SK-N-SH (cell line): ENCODE data around the gene WDR91. TPM values are rescaled to one million over a fixed set of nuclear protein-coding genes. Genes with fewer than 3 reads are reported as not detected.

Experiments
- CTCF ChIA-PET: fragments of 300-600, 350-600 bp; formaldehyde crosslinking; extraction: SDS; loops from one replicate; lab custom pipeline; 2021; lab: Yijun Ruan, JAX
- POLR2A ChIA-PET: fragments of 350-600 bp; sonication (Branson Sonifier 250); formaldehyde crosslinking; extraction: SDS; loops from one replicate; lab custom pipeline; 2020; ENCODE audit warnings: antibody characterized with exemption, inconsistent platforms; lab: Yijun Ruan, JAX
- DNase-seq: peaks from one replicate; pipeline ENCODE4 v3.0.0; 2012
- H2AFZ ChIP-seq: fragments of 200-600 bp; sonication (generic); 2 replicates; pipeline ENCODE4 v1.8.1; 2016; ENCODE audit warnings: antibody characterized with exemption, mild to moderate bottlenecking, low read depth
- H3F3A ChIP-seq: fragments of 200-600 bp; sonication (generic); replicated peaks from 2 replicates; pipeline ENCODE3; 2016; ENCODE audit warnings: antibody characterized with exemption, mild to moderate bottlenecking; ENCODE audit not compliant: insufficient read depth
- H3K27ac ChIP-seq, 2 experiments: fragments of 200-500 bp in 1 of 2; fragments of 200-600 bp in 1 of 2; sonication (Bioruptor generic) in 1 of 2; sonication (generic), shearing (Covaris generic) in 1 of 2; 2 replicates each; pipeline versions ENCODE4 v1.5.1 to v1.6.1; 2014 to 2016; ENCODE audit warnings: low read depth in 2 of 2, inconsistent platforms in 1 of 2, low read length in 1 of 2, mild to moderate bottlenecking in 1 of 2, mixed read lengths in 1 of 2
- H3K27me3 ChIP-seq: fragments of 200-600 bp; sonication (generic), shearing (Covaris generic); 2 replicates; pipeline ENCODE4 v1.6.1; 2016; ENCODE audit warnings: mixed run types; ENCODE audit not compliant: insufficient read depth
- H3K36me3 ChIP-seq, 2 experiments: fragments of 200-500 bp in 1 of 2; fragments of 200-600 bp in 1 of 2; sonication (Bioruptor generic) in 1 of 2; sonication (generic) in 1 of 2; replicated peaks in 1 of 2; 2 replicates each; pipeline versions ENCODE3 to v1.5.1; 2014 to 2016; ENCODE audit warnings: low read length in 1 of 2, mild to moderate bottlenecking in 1 of 2; ENCODE audit not compliant: insufficient read depth in 2 of 2, control insufficient read depth in 1 of 2
- H3K4me1 ChIP-seq, 2 experiments: fragments of 200-500 bp in 1 of 2; fragments of 200-600 bp in 1 of 2; sonication (Bioruptor generic) in 1 of 2; sonication (generic), shearing (Covaris generic) in 1 of 2; 2 replicates each; pipeline versions ENCODE4 v1.5.1 to v1.6.1; 2014 to 2016; ENCODE audit warnings: low read depth in 1 of 2, low read length in 1 of 2, mixed run types in 1 of 2; ENCODE audit not compliant: insufficient read depth in 2 of 2, control insufficient read depth in 1 of 2
- H3K4me2 ChIP-seq: fragments of 200-600 bp; sonication (generic), shearing (Covaris generic); 2 replicates; pipeline ENCODE4 v1.6.1; 2017; ENCODE audit warnings: mixed run types
- H3K4me3 ChIP-seq, 2 experiments: fragments of 200-500 bp in 1 of 2; fragments of 200-600 bp in 1 of 2; sonication (Bioruptor generic) in 1 of 2; sonication (generic), shearing (Covaris generic) in 1 of 2; 2 replicates each; pipeline versions ENCODE4 v1.5.1 to v1.8.1; 2014 to 2016; ENCODE audit warnings: low read depth in 2 of 2, inconsistent platforms in 1 of 2, low read length in 1 of 2, mild to moderate bottlenecking in 1 of 2, mixed read lengths in 1 of 2, moderate library complexity in 1 of 2
- H3K79me2 ChIP-seq: fragments of 200-600 bp; sonication (generic); 2 replicates; pipeline ENCODE4 v1.8.1; 2017; ENCODE audit warnings: mild to moderate bottlenecking; ENCODE audit not compliant: insufficient read depth
- H3K9ac ChIP-seq: fragments of 200-600 bp; sonication (generic); 2 replicates; pipeline ENCODE4 v1.6.1; 2017; ENCODE audit warnings: mixed run types
- H3K9me2 ChIP-seq: fragments of 200-600 bp; sonication (generic); 2 replicates; pipeline ENCODE4 v1.6.1; 2017; ENCODE audit warnings: mixed run types
- H3K9me3 ChIP-seq: fragments of 200-600 bp; sonication (generic); 2 replicates; pipeline ENCODE4 v1.6.1; 2017; ENCODE audit warnings: mixed run types, mild to moderate bottlenecking, moderate library complexity
- H4K20me1 ChIP-seq: fragments of 200-600 bp; sonication (generic); 2 replicates; pipeline ENCODE4 v1.6.1; 2017; ENCODE audit warnings: mild to moderate bottlenecking, mixed run types; ENCODE audit not compliant: insufficient read depth
- CTCF ChIP-seq: fragments of 200-600 bp; sonication (generic); IDR thresholded peaks from 2 replicates; pipeline ENCODE4 v1.6.1; 2017; ENCODE audit warnings: antibody characterized with exemption, mild to moderate bottlenecking, moderate library complexity
- EP300 ChIP-seq, 2 experiments: IDR thresholded peaks; 2 replicates each; pipeline versions ENCODE4 v1.4.0 to v1.6.1; 2012; ENCODE audit warnings: borderline replicate concordance in 1 of 2, low read depth in 1 of 2, low read length in 1 of 2
- EZH2phosphoT487 ChIP-seq: fragments of 200-600 bp; sonication (generic); IDR thresholded peaks from 2 replicates; pipeline ENCODE4 v1.6.1; 2017; ENCODE audit warnings: low read depth, mixed run types, mild to moderate bottlenecking, antibody characterized with exemption, moderate library complexity, borderline replicate concordance
- FOSL2 ChIP-seq: IDR thresholded peaks from 2 replicates; pipeline ENCODE4 v1.4.0; 2012; ENCODE audit warnings: low read depth, mild to moderate bottlenecking, moderate library complexity, borderline replicate concordance
- FOXJ3 ChIP-seq: sonication (generic); formaldehyde crosslinking; IDR thresholded peaks from 2 replicates; pipeline ENCODE4 v1.5.1; 2020; ENCODE audit warnings: mild to moderate bottlenecking, missing genetic modification reagents
- FOXM1 ChIP-seq: IDR thresholded peaks from 2 replicates; pipeline ENCODE4 v1.4.0; 2012; ENCODE audit warnings: low read depth, mild to moderate bottlenecking
- GABPA ChIP-seq: IDR thresholded peaks from 2 replicates; pipeline ENCODE4 v1.4.0; 2012; ENCODE audit warnings: low read depth, mild to moderate bottlenecking
- MEF2A ChIP-seq: IDR thresholded peaks from 2 replicates; pipeline ENCODE4 v1.4.0; 2012; ENCODE audit warnings: low read depth, borderline replicate concordance
- NFIC ChIP-seq: IDR thresholded peaks from 2 replicates; pipeline ENCODE4 v1.4.0; 2012; ENCODE audit warnings: borderline replicate concordance
- POLR2AphosphoS5 ChIP-seq: IDR thresholded peaks from 2 replicates; pipeline ENCODE4 v1.6.1; 2012; ENCODE audit warnings: low read depth, low read length
- REST ChIP-seq: IDR thresholded peaks from 2 replicates; pipeline ENCODE4 v1.6.1; 2012; ENCODE audit warnings: mild to moderate bottlenecking, low read depth, low read length, moderate library complexity
- TAF1 ChIP-seq: IDR thresholded peaks from 2 replicates; pipeline ENCODE4 v1.6.1; 2012; ENCODE audit warnings: low read depth, mild to moderate bottlenecking, low read length, moderate library complexity, borderline replicate concordance
- TEAD4 ChIP-seq: IDR thresholded peaks from 2 replicates; pipeline ENCODE4 v1.4.0; 2012; ENCODE audit warnings: mild to moderate bottlenecking, borderline replicate concordance; ENCODE audit not compliant: insufficient read depth
- USF2 ChIP-seq: fragments of 150-350 bp; IDR thresholded peaks from 2 replicates; pipeline ENCODE4 v1.6.1; 2017; ENCODE audit warnings: antibody characterized with exemption, low read length, low read depth, borderline replicate concordance
- ZBTB33 ChIP-seq: IDR thresholded peaks from 2 replicates; pipeline ENCODE4 v1.4.0; 2012; ENCODE audit warnings: low read depth, borderline replicate concordance
- WGBS: methylation state at CpG from one replicate; pipeline ENCODE4 v1.1.6; 2017; ENCODE audit warnings: low lambda C conversion rate; 5-methylcytosine and 5-hydroxymethylcytosine counted together
- polyA plus RNA-seq, 3 experiments: library from polyadenylated mRNA; depleted of rRNA; stranded (reverse); fragments of >200 nt; gene quantifications; 2 replicates each; pipeline ENCODE4 v1.2.3, GENCODE V29; 2012

Gene WDR91
- polyA plus RNA-seq, 1 of the 3 experiments (the other 2 are of a cell fraction), result 8.4 TPM

- no peak for DNase-seq
- WGBS, result 52% methylated on average over 9 of the region's 9 CpGs
- H3K79me2 ChIP-seq, result no peaks in the 10 kb centered on the region
Observed at GRCh38 chr7:135240441-135240840, 29.1 kb upstream of the WDR91 start.

More at GRCh38 chr7:135240441-135240840, 29.1 kb upstream of the WDR91 start:
- no peaks in the 10 kb centered on the region for H3K36me3 ChIP-seq
- no peaks in the 10 kb centered on the region for H3K4me1 ChIP-seq
- H3K9me2 ChIP-seq, result no peaks in the 10 kb centered on the region
- POLR2A ChIA-PET, result no interaction called here
- H3K4me2 ChIP-seq, result no peak overlapping the region
- H4K20me1 ChIP-seq, result no peaks in the 10 kb centered on the region
- no peak for TF ChIP-seq FOXJ3 (CRISPR knock-in tag)
- no peak for TF ChIP-seq ZBTB33
- TF ChIP-seq EP300 (IDR thresholded peaks at IDR 0.05; ENCODE audit: borderline replicate concordance in 1 of 2, low read depth in 1 of 2, low read length in 1 of 2), result no peak
- no peak for TF ChIP-seq EZH2phosphoT487
- no peak for TF ChIP-seq POLR2AphosphoS5
- no peak for TF ChIP-seq GABPA
- TF ChIP-seq FOXM1, result no peak
- TF ChIP-seq CTCF, result no peak
- no peak for TF ChIP-seq USF2
- no peak for TF ChIP-seq MEF2A
- TF ChIP-seq FOSL2, result no peak
- no peak for TF ChIP-seq TEAD4
- no peak for TF ChIP-seq NFIC
- TF ChIP-seq REST, result no peak
- TF ChIP-seq TAF1, result no peak
- H3K9me3 ChIP-seq, result no peaks in the 10 kb centered on the region
- CTCF ChIA-PET, result interaction anchor here (1.7 to 2.1 kb wide), 2 partner anchors 11 to 34 kb away, joined by 9 to 13 read pairs; no protein-coding TSS in a partner anchor
- no peak overlapping the region for H3K27ac ChIP-seq
- H3K4me3 ChIP-seq, result no peak overlapping the region
- H3F3A ChIP-seq, result no peaks in the 10 kb centered on the region
- no peak overlapping the region for H3K9ac ChIP-seq
- H3K27me3 ChIP-seq, result peaks cover 5% of the 10 kb centered on the region; the same call in 1 of the 2 replicates
- no peak overlapping the region for H2AFZ ChIP-seq
